ENCODE results near the gene CYGB. TPM values are rescaled to one million over a fixed set of nuclear protein-coding genes. Genes with fewer than 3 reads are reported as not detected.

The CYGB gene
- total RNA-seq, 1 donor from 2014 or later, result 9.1 TPM

Other genes starting within 250 kb of the CYGB start
- 6.3 and 7.3 TPM in 2 replicates for gene QRICH2, start 229.4 kb downstream of the CYGB start, total RNA-seq
- gene PRPSAP1, start 183.8 kb downstream of the CYGB start, total RNA-seq, result 69.7 and 71.9 TPM in 2 replicates
- gene SPHK1, start 153.1 kb downstream of the CYGB start, total RNA-seq, result 15.2 TPM in 2 replicates
- 30.7 and 32.4 TPM in 2 replicates for gene UBE2O, start 84.6 kb downstream of the CYGB start, total RNA-seq
- not detected in 2 replicates for gene AANAT, start 70.1 kb downstream of the CYGB start, total RNA-seq
- gene RHBDF2, start 36.3 kb downstream of the CYGB start, total RNA-seq, result 14.5 and 17.5 TPM in 2 replicates
- 1.3 and 1.4 TPM in 2 replicates for gene PRCD, start 2.3 kb upstream of the CYGB start, total RNA-seq
- 1.9 and 3.3 TPM in 2 replicates for gene ST6GALNAC2, start 48.2 kb upstream of the CYGB start, total RNA-seq
- not detected in 2 replicates for gene ST6GALNAC1, start 106.0 kb upstream of the CYGB start, total RNA-seq
- gene MXRA7, start 173.3 kb upstream of the CYGB start, total RNA-seq, result 183 and 187 TPM in 2 replicates
- gene JMJD6, start 188.9 kb upstream of the CYGB start, total RNA-seq, result 16.8 and 22.7 TPM in 2 replicates
- 35.7 and 36.3 TPM in 2 replicates for gene METTL23, start 189.1 kb upstream of the CYGB start, total RNA-seq
- gene SRSF2, start 199.6 kb upstream of the CYGB start, total RNA-seq, result 137 and 145 TPM in 2 replicates
- 33.0 and 34.7 TPM in 2 replicates for gene MFSD11, start 200.4 kb upstream of the CYGB start, total RNA-seq

Data from osteocyte (in vitro differentiated cells).